ENCODE results near the gene APBB3. TPM values are rescaled to one million over a fixed set of nuclear protein-coding genes. Genes with fewer than 3 reads are reported as not detected.

Gene APBB3
- total RNA-seq, 1 donor from 2014 or later, result 61.4 TPM

DNA sequence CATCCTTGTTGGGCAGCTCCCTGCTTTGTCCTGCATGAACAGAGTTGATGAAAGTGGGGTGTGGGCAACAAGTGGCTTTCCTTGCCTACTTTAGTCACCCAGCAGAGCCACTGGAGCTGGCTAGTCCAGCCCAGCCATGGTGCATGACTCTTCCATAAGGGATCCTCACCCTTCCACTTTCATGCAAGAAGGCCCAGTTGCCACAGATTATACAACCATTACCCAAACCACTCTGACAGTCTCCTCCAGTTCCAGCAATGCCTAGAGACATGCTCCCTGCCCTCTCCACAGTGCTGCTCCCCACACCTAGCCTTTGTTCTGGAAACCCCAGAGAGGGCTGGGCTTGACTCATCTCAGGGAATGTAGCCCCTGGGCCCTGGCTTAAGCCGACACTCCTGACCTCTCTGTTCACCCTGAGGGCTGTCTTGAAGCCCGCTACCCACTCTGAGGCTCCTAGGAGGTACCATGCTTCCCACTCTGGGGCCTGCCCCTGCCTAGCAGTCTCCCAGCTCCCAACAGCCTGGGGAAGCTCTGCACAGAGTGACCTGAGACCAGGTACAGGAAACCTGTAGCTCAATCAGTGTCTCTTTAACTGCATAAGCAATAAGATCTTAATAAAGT, 4.2 kb upstream of the APBB3 start:
- no peaks in the 10 kb centered on the region for H3K27me3 Mint-ChIP-seq
- no peak overlapping the region for H3K4me3 Mint-ChIP-seq
- H3K4me1 Mint-ChIP-seq (ENCODE audit: unreplicated experiment), result peaks cover 9% of the 10 kb centered on the region
- peak; percentile 58 for DNase-seq (ENCODE audit: extremely low spot score, unreplicated experiment)
- no peak for TF ChIP-seq CTCF (conservative IDR thresholded peaks at IDR 0.05)
- H3K9me3 Mint-ChIP-seq, result no peaks in the 10 kb centered on the region
- H3K27ac Mint-ChIP-seq, result no peak overlapping the region
- H3K36me3 Mint-ChIP-seq, result peaks cover 4% of the 10 kb centered on the region

DNA sequence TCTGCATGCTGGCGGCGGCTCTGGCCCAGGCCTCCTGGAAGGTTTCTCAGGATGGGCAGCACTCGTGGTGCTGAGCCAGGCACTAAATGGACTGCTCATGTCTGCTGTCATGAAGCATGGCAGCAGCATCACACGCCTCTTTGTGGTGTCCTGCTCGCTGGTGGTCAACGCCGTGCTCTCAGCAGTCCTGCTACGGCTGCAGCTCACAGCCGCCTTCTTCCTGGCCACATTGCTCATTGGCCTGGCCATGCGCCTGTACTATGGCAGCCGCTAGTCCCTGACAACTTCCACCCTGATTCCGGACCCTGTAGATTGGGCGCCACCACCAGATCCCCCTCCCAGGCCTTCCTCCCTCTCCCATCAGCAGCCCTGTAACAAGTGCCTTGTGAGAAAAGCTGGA, 3.5 kb upstream of the APBB3 start:
- H3K27ac Mint-ChIP-seq, result no peak overlapping the region
- H3K36me3 Mint-ChIP-seq, result peaks cover 4% of the 10 kb centered on the region
- H3K4me1 Mint-ChIP-seq (ENCODE audit: unreplicated experiment), result peaks cover 9% of the 10 kb centered on the region
- no peaks in the 10 kb centered on the region for H3K27me3 Mint-ChIP-seq
- no peaks in the 10 kb centered on the region for H3K9me3 Mint-ChIP-seq
- no peak for DNase-seq (ENCODE audit: extremely low spot score, unreplicated experiment)
- TF ChIP-seq CTCF (conservative IDR thresholded peaks at IDR 0.05), result no peak
- peak overlapping the region; percentile 44 for H3K4me3 Mint-ChIP-seq

DNA sequence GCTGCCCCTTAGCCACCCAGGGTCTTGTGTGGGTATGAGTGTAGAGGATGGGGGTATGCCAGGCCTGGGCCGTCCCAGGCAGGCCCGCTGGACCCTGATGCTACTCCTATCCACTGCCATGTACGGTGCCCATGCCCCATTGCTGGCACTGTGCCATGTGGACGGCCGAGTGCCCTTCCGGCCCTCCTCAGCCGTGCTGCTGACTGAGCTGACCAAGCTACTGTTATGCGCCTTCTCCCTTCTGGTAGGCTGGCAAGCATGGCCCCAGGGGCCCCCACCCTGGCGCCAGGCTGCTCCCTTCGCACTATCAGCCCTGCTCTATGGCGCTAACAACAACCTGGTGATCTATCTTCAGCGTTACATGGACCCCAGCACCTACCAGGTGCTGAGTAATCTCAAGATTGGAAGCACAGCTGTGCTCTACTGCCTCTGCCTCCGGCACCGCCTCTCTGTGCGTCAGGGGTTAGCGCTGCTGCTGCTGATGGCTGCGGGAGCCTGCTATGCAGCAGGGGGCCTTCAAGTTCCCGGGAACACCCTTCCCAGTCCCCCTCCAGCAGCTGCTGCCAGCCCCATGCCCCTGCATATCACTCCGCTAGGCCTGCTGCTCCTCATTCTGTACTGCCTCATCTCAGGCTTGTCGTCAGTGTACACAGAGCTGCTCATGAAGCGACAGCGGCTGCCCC, 2.9 kb upstream of the APBB3 start:
- Mint-ChIP-seq H3K36me3 (peaks cover 4% of the 10 kb centered on the region), H3K27ac (peak overlapping the region; percentile 43), H3K4me3 (peak overlapping the region; percentile 51), H3K4me1 (ENCODE audit: unreplicated experiment) (peaks cover 9% of the 10 kb centered on the region), H3K27me3 (no peaks in the 10 kb centered on the region), H3K9me3 (no peaks in the 10 kb centered on the region)
- peak; percentile 47 for DNase-seq (ENCODE audit: extremely low spot score, unreplicated experiment)
- TF ChIP-seq CTCF (conservative IDR thresholded peaks at IDR 0.05), result no peak

- DNase-seq (ENCODE audit: extremely low spot score, unreplicated experiment), result no peak
- Mint-ChIP-seq H3K4me3 (peak overlapping the region; percentile 51), H3K4me1 (ENCODE audit: unreplicated experiment) (peaks cover 9% of the 10 kb centered on the region), H3K36me3 (peaks cover 4% of the 10 kb centered on the region), H3K9me3 (no peaks in the 10 kb centered on the region), H3K27me3 (no peaks in the 10 kb centered on the region), H3K27ac (peak overlapping the region; percentile 43)
- no peak for TF ChIP-seq CTCF (conservative IDR thresholded peaks at IDR 0.05)
Observed at GRCh38 chr5:140566665-140567064, 2.3 kb upstream of the APBB3 start.

- Mint-ChIP-seq H3K4me3 (peak overlapping the region; percentile 90), H3K27me3 (no peaks in the 10 kb centered on the region), H3K9me3 (no peaks in the 10 kb centered on the region), H3K36me3 (peaks cover 7% of the 10 kb centered on the region), H3K4me1 (ENCODE audit: unreplicated experiment) (peaks cover 9% of the 10 kb centered on the region), H3K27ac (peak overlapping the region; percentile 87)
- DNase-seq (ENCODE audit: extremely low spot score, unreplicated experiment), result no peak
- no peak for TF ChIP-seq CTCF (conservative IDR thresholded peaks at IDR 0.05)
Observed at GRCh38 chr5:140565780-140566095, 1.3 kb upstream of the APBB3 start.
